ENCODE data around the gene PDE3A. TPM values are rescaled to one million over a fixed set of nuclear protein-coding genes. Genes with fewer than 3 reads are reported as not detected.

The PDE3A gene
- total RNA-seq, 1 experiment from 2014 or later: not detected

- no peak for DNase-seq (ENCODE audit: low spot score)
These were observed 55.2 kb downstream of the PDE3A start for GRCh38 chr12:20423557-20423956.

- DNase-seq (ENCODE audit: low spot score): no peak
These were observed 56.5 kb downstream of the PDE3A start for GRCh38 chr12:20424841-20425240.

DNA sequence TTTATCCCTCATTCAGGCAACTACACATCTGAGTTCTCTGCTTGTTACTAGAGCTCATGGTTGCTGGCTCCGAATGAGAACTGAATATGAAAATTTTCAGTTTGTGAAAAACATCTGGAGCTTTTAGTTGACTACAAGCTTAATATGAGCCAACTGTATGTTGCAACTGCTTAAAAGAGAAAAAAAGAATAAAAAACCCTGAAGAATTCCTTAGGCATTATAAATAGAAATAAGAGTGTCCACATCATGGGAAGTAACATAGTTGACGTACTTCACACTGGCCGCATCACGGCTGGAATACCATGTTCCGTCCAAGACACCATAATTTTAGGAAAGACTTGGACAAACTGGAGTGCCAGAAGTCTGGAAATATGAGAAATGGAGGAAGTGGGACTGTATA, 57.9 kb downstream of the PDE3A start:
- DNase-seq (ENCODE audit: low spot score): no peak

- no peak for DNase-seq (ENCODE audit: low spot score)
These were observed 58.6 kb downstream of the PDE3A start for GRCh38 chr12:20426957-20427356.

- DNase-seq (ENCODE audit: low spot score): no peak
These were observed 61.5 kb downstream of the PDE3A start for GRCh38 chr12:20429852-20430251.

DNA sequence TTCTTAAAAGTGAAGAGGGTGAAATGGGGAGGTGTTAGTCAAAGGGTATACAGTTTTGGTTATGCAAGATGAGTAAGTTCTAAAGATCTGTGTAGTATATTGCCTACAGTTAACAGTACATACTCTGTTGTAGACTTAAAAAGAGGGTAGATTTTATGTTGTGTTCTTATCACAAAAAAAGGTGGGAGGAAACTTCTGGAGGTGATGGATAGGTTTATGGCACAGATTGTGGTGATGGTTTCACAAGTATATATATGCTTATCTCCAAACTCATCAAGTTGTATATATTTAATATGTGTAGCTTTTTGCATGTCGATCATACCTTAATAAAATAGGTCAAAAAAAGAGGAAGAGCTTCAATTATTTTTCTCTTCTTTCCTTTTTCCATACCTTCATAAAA, 64.0 kb downstream of the PDE3A start:
- DNase-seq (ENCODE audit: low spot score): no peak

- DNase-seq (ENCODE audit: low spot score): no peak
These were observed 66.7 kb downstream of the PDE3A start for GRCh38 chr12:20434996-20435395.

DNA sequence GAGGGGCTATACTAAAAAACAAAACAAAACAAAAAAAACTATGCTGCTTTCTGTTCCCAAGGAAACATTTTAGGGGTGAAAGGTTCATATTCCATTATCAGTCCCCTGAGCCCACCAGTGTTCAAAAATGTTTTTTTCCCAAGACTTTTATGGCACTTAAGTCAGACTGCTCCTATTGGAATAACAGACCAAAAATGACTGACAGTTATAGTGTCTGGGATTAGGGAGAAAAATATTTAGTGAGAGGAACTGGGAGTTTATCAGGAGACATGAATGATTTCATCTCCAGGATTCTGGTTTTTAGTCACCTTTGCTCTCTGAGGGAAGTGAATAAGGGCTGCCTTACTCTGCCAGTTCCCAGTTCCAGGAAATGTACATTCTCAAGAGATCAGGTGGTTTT, 68.0 kb downstream of the PDE3A start:
- DNase-seq (ENCODE audit: low spot score): no peak

- no peak for DNase-seq (ENCODE audit: low spot score)
These were observed 70.0 kb downstream of the PDE3A start for GRCh38 chr12:20438299-20438779.

- DNase-seq (ENCODE audit: low spot score): no peak
These were observed 71.3 kb downstream of the PDE3A start for GRCh38 chr12:20439626-20440025.

DNA sequence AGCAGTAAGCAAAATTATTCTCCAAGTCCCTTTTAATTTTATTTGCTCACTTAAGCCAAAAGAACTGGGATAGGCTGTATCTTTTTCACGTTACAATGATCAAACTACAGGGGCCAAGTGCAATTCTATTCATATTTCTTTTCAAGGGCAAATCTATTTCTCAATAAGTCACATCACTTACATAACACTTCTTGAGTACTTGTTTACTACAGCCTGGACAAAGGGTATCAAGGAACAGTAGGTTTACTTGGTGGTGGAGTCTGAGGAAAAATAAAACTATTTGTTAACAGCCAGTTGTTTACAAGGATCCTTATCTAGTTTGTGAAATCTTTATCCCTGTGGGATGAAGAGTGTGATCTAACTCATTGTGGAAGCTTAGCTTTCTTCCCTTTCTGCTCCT, 72.1 kb downstream of the PDE3A start:
- no peak for DNase-seq (ENCODE audit: low spot score)

DNA sequence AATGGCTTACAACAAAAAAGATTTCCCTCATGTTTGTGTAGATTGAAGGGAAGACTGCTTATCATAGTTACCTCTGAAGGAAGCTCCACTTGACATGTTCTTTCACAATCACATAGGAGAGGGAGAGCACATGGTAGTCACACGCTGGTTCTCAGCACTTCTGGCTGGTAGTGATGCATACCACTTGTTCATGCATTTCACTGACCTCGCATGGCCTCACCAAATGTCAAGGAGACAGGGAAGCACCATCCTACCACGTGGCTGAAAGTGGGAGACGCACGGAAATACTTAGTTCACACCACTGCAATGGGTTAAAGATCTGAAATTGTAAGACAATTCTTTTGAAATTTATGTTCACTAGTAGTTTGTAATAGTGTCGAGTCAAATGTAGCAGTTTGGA, 74.0 kb downstream of the PDE3A start:
- DNase-seq (ENCODE audit: low spot score): no peak

GRCh38 chr12:20443255-20443654, 74.9 kb downstream of the PDE3A start:
- DNase-seq (ENCODE audit: low spot score): no peak

DNA sequence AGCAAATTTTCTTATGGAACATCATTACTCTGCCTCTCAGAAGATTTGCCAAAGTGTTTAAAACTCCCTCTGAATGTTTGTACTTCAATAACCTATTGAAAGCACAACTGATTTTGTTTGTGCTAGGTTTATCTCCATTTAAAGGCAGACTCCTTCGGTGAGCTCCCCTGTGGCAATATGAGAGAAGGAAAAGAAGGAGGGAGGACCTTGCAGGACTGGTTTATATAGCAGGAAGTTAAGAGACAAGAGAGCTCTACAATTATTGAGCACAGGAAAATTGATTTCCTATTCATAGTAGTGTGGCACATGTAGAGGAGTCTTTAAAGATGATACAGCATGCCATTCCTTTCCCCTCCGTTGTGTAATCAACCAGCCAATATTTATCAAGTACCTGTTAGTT, 75.5 kb downstream of the PDE3A start:
- DNase-seq (ENCODE audit: low spot score): no peak

DNA sequence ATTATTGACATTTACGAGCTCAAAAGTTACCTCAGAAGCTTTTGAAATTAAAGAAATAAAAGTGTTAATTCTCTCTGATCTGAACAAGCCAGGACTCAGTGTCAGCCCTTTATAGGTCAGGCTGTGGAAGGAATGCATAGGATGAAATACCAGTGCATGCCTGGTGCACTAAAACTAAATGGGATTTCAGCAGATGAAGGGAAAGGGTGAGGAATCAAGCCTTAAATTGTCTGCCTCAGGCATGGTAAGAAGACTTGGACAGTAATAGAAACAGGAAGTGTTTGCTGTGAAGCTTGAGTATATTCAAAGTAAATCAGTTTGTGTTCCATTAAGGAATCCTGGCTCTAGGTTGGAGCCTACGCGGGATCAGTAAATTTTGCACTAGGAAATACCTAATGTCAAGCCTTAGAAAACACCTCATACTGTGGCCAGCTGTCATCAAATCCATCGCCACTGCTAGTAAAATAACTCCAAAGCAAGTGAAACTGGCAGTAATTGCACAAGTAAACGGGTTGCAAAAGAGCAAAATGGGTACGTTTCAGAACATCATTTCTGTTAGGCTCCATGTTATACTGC, 76.3 kb downstream of the PDE3A start:
- no peak for DNase-seq (ENCODE audit: low spot score)

- DNase-seq (ENCODE audit: low spot score): no peak
These were observed 77.3 kb downstream of the PDE3A start for GRCh38 chr12:20445687-20446086.

- DNase-seq (ENCODE audit: low spot score): no peak
These were observed 78.5 kb downstream of the PDE3A start for GRCh38 chr12:20446836-20447235.

DNA sequence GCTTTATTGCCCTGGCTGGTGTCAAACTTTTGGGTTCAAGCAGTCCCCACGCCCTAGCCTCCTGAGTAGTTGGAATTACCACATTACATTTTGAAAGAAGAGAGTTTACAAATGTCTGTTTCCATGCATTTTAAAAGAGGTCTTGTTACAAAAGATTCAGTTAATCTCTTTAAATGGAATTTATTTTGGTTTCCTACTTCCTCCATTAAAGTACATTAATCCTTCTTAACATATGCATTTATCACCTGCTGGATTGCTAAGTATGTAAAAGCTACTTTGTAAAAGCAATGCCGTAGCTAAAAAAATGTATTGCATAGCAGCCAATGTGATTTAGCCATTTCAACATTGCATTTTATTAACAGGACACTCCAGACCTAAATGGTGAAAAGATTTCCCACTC, 80.4 kb downstream of the PDE3A start:
- no peak for DNase-seq (ENCODE audit: low spot score)

DNA sequence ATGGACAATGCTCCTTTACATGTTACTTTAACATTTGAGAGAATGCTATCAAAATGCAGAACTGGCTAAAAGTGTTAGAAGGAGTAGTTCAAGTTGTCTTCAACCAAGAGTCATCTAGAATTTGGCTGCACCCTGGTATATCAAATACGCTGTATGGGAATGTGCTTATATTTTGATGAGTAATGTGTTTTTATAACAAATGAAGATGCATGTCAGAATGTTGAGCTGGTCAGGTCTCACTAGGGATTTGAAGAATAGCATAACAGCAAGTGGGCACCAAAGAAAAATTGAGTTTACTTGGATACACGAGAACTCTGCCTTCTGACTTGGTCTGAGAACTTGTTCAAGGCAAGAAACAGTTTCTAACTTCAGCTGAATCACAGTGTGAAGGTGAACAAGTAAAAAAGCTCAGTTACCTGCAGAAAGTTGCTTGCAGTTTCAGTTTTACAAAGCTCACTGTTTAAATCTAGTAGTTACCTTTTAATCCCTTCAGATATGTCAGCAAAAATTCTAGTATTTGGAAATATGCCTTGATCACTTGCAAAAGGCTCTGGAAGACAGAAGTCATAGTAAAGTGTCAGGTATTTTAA, 82.3 kb downstream of the PDE3A start:
- no peak for DNase-seq (ENCODE audit: low spot score)

GRCh38 chr12:20451761-20452160, 83.4 kb downstream of the PDE3A start:
- DNase-seq (ENCODE audit: low spot score): no peak

DNA sequence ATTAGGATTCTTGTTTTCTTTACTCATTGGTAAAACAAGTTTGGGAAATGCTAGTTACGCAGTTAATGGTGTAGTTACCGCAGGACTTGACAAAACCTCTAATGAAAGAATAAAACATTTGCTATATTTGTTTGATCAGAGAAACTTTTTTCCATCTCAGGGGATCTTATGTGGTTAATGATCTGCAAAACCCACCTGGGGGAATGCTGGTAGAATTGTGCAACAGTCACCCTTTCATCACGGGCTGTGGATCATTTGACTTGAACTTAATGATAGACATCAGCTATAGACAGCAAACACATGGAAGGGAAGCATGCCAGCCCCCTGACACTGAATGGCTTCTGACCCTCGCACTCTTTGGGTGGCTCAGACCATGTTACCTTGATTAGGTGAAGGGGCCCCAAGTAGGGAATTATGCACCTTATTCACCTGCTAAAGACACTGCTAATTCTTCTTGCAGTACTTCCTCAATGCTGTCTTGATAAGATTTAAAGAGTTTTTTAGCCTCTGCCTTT, 84.2 kb downstream of the PDE3A start:
- DNase-seq (ENCODE audit: low spot score): no peak

DNA sequence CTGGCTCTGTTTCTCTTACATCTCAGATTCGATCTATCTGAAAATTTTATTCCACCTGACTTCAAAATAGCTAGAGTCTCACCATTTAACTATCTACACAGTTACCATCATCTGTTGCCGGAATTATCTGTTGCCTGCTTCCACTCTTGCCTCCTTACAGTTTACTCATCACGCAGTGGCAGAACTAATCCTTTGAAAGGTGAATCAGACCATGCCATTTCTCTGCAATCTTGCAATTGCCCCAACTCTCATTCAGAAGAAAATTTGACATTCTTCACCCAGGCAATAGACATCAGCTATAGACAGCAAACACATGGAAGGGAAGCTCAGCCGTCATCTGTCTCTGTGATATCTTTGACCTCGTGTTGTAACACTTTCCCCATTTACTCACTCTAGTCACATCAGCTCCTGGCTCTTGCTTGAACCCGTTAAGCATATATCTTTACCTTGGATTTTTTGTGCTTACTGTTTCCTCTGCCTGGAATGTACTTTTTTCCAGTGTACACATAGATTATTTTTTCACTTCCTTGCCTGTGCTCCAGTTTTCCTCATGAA, 85.5 kb downstream of the PDE3A start:
- no peak for DNase-seq (ENCODE audit: low spot score)

DNA sequence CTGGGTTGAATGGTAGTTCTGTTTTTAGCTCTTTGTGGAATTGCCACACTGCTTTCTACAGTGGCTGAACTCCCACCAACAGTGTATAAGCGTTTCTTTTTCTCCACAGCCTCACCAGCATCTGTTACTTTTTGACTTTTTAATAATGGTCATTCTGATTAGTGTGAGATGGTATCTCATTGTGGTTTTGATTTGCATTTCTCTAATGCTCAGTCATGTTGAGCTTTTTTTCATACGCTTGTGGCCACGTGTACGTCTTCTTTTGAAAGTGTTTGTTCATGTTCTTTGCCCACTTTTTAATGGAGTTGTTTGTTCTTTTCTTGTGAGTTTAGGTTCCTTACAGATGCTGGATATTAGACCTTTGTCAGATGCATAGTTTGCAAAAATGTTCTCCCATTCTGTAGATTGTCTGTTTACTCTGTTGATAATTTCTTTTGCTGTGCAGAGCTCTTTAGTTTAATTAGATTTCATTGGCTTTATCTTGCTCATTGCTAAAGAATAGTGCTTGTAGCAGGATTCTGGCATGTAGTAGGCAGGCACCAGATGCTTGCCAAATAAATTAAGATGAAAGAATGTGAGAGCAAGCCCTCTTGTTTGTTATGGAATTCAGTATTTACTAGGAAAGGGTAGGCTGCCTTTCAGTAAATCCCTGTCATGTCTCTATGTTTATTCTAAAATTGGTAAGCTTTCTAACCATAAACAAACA, 86.8 kb downstream of the PDE3A start:
- no peak for DNase-seq (ENCODE audit: low spot score)
